ENCODE data around the gene BOLA3.
"Not testable (repeated sequence)": the region's sequence is repeated elsewhere in the genome, so short reads cannot be mapped to it uniquely, and the experiment has no call there.

BOLA3 gene

GRCh38 chr2:74138600-74139323 lies 8.9 kb downstream of the BOLA3 start:
- TF ChIP-seq CTCF (IDR thresholded peaks at IDR 0.05; ENCODE audit: extremely low read depth, insufficient read depth, missing control alignments), result no peak
- no peak for DNase-seq (ENCODE audit: low spot score)
- in situ Hi-C loops (cut with MboI; ENCODE audit: low pct_unique_long_range_greater_than_20kb, low sequenced_read_pairs, unreplicated experiment), result no loop called here

GRCh38 chr2:74137651-74138599 lies 9.8 kb downstream of the BOLA3 start:
- DNase-seq (ENCODE audit: low spot score), result no peak
- TF ChIP-seq CTCF (IDR thresholded peaks at IDR 0.05; ENCODE audit: extremely low read depth, insufficient read depth, missing control alignments), result no peak
- in situ Hi-C loops (cut with MboI; ENCODE audit: low pct_unique_long_range_greater_than_20kb, low sequenced_read_pairs, unreplicated experiment), result no loop called here

- DNase-seq (ENCODE audit: low spot score), result no peak
- no peak for TF ChIP-seq CTCF (IDR thresholded peaks at IDR 0.05; ENCODE audit: extremely low read depth, insufficient read depth, missing control alignments)
- in situ Hi-C loops (cut with MboI; ENCODE audit: low pct_unique_long_range_greater_than_20kb, low sequenced_read_pairs, unreplicated experiment), result no loop called here
These were observed 15.8 kb downstream of the BOLA3 start for GRCh38 chr2:74131901-74132300.

GRCh38 chr2:74130211-74130995 lies 17.3 kb downstream of the BOLA3 start:
- DNase-seq (ENCODE audit: low spot score), result no peak
- no peak for TF ChIP-seq CTCF (IDR thresholded peaks at IDR 0.05; ENCODE audit: extremely low read depth, insufficient read depth, missing control alignments)
- in situ Hi-C loops (cut with MboI; ENCODE audit: low pct_unique_long_range_greater_than_20kb, low sequenced_read_pairs, unreplicated experiment), result no loop called here

GRCh38 chr2:74128206-74128605 lies 19.5 kb downstream of the BOLA3 start:
- in situ Hi-C loops (cut with MboI; ENCODE audit: low pct_unique_long_range_greater_than_20kb, low sequenced_read_pairs, unreplicated experiment), result no loop called here
- no peak for TF ChIP-seq CTCF (IDR thresholded peaks at IDR 0.05; ENCODE audit: extremely low read depth, insufficient read depth, missing control alignments)
- DNase-seq (ENCODE audit: low spot score), result no peak

GRCh38 chr2:74123955-74124354 lies 23.8 kb downstream of the BOLA3 start:
- in situ Hi-C loops (cut with MboI; ENCODE audit: low pct_unique_long_range_greater_than_20kb, low sequenced_read_pairs, unreplicated experiment); DNase-seq (ENCODE audit: low spot score): not testable (repeated sequence)

GRCh38 chr2:74121846-74122245 lies 25.9 kb downstream of the BOLA3 start:
- DNase-seq (ENCODE audit: low spot score); in situ Hi-C loops (cut with MboI; ENCODE audit: low pct_unique_long_range_greater_than_20kb, low sequenced_read_pairs, unreplicated experiment): not testable (repeated sequence)

Data from GM13977 (cell line).